ENCODE results near the gene PALD1. TPM values are rescaled to one million over a fixed set of nuclear protein-coding genes. Genes with fewer than 3 reads are reported as not detected.

Gene PALD1
- total RNA-seq, 2 experiments from 2014 or later = 6.6 to 6.8 TPM

DNA sequence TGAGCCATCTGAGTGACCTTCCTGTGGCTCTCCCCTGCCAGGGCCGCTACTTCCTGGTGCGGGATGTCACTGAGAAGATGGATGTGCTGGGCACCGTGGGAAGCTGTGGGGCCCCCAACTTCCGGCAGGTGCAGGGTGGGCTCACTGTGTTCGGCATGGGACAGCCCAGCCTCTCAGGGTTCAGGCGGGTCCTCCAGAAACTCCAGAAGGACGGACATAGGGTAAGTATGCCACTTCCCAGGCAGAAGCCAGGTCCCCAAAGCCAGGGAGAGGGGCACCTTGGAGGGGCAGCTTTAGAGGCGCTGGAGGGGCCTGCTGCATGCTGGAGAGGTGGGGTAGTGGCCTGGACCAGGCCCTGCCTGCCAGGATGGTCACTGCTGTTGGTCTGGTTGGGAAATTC, 51.3 kb downstream of the PALD1 start:
- no peak for TF ChIP-seq CTCF (IDR thresholded peaks at IDR 0.05)
- H3K27ac Mint-ChIP-seq = no peak overlapping the region
- H3K9me3 Mint-ChIP-seq = no peaks in the 10 kb centered on the region
- ChIA-PET POLR2A (interaction anchor here (1.5 kb wide), 1 partner anchor 16 kb away, joined by 3 read pairs; no protein-coding TSS in a partner anchor), CTCF (interaction anchor here (1.3 to 3.2 kb wide), 3 partner anchors 8 to 75 kb away, joined by 3 to 12 read pairs (median 7); no protein-coding TSS in a partner anchor)
- no peaks in the 10 kb centered on the region for H3K36me3 Mint-ChIP-seq (ENCODE audit: low read depth)
- H3K4me3 Mint-ChIP-seq = no peak overlapping the region
- H3K27me3 Mint-ChIP-seq = no peaks in the 10 kb centered on the region
- ATAC-seq (no peak), DNase-seq (no peak)
- intact Hi-C loops (cut with micrococcal nuclease) = no loop called here
- no peaks in the 10 kb centered on the region for H3K4me1 Mint-ChIP-seq (ENCODE audit: low read depth)

GRCh38 chr10:70530315-70530714, 51.7 kb downstream of the PALD1 start:
- Mint-ChIP-seq H3K4me1 (ENCODE audit: low read depth) (no peaks in the 10 kb centered on the region), H3K27ac (no peak overlapping the region), H3K27me3 (no peaks in the 10 kb centered on the region), H3K36me3 (ENCODE audit: low read depth) (no peaks in the 10 kb centered on the region), H3K4me3 (no peak overlapping the region), H3K9me3 (no peaks in the 10 kb centered on the region)
- DNase-seq (no peak), ATAC-seq (no peak)
- no peak for TF ChIP-seq CTCF (IDR thresholded peaks at IDR 0.05)
- CTCF ChIA-PET = interaction anchor here (1.0 to 3.2 kb wide), 4 partner anchors 8 to 228 kb away, joined by 3 to 12 read pairs (median 5); no protein-coding TSS in a partner anchor
- POLR2A ChIA-PET = interaction anchor here (1.5 kb wide), 1 partner anchor 16 kb away, joined by 3 read pairs; no protein-coding TSS in a partner anchor
- intact Hi-C loops (cut with micrococcal nuclease) = no loop called here

- no peak overlapping the region for H3K4me3 Mint-ChIP-seq
- H3K27me3 Mint-ChIP-seq = no peaks in the 10 kb centered on the region
- H3K4me1 Mint-ChIP-seq (ENCODE audit: low read depth) = no peaks in the 10 kb centered on the region
- POLR2A ChIA-PET = interaction anchor here (0.5 kb wide), 1 partner anchor 11 kb away, joined by 3 read pairs; no protein-coding TSS in a partner anchor
- ATAC-seq = no peak
- intact Hi-C loops (cut with micrococcal nuclease) = no loop called here
- CTCF ChIA-PET = no interaction called here
- TF ChIP-seq CTCF (IDR thresholded peaks at IDR 0.05) = no peak
- H3K9me3 Mint-ChIP-seq = no peaks in the 10 kb centered on the region
- no peak for DNase-seq
- H3K27ac Mint-ChIP-seq = no peak overlapping the region
- no peaks in the 10 kb centered on the region for H3K36me3 Mint-ChIP-seq (ENCODE audit: low read depth)
Observed at GRCh38 chr10:70532554-70533188, 54.1 kb downstream of the PALD1 start.

- Mint-ChIP-seq H3K9me3 (no peaks in the 10 kb centered on the region), H3K4me1 (ENCODE audit: low read depth) (no peaks in the 10 kb centered on the region), H3K36me3 (ENCODE audit: low read depth) (no peaks in the 10 kb centered on the region), H3K27me3 (no peaks in the 10 kb centered on the region), H3K27ac (no peak overlapping the region), H3K4me3 (no peak overlapping the region)
- ATAC-seq (no peak), DNase-seq (no peak)
- POLR2A ChIA-PET = interaction anchor here (0.5 kb wide), 1 partner anchor 11 kb away, joined by 3 read pairs; no protein-coding TSS in a partner anchor
- CTCF ChIA-PET = no interaction called here
- intact Hi-C loops (cut with micrococcal nuclease) = no loop called here
- TF ChIP-seq CTCF (IDR thresholded peaks at IDR 0.05) = no peak
Observed at GRCh38 chr10:70533189-70533558, 54.6 kb downstream of the PALD1 start.

DNA sequence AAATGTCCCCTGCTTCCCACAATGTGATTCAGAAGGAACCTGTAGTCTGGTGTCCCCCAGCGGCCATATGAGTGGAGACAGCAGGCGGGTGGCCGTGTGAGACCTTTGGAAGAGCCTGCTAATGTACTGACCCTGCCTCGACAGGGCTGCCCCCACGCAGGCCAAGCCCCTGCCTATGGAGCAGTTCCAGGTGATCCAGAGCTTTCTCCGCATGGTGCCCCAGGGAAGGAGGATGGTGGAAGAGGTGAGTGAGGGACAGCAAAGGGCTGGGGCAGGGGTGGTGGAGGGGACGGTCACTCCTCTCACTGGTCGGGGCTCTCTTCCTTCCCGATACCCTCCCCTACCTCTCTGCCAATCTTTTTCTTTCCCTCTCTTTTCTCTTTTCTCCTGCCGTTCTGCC, 55.7 kb downstream of the PALD1 start:
- TF ChIP-seq CTCF (IDR thresholded peaks at IDR 0.05) = no peak
- H3K9me3 Mint-ChIP-seq = no peaks in the 10 kb centered on the region
- POLR2A ChIA-PET = no interaction called here

More for the DNA sequence above, 55.7 kb downstream of the PALD1 start:
- ATAC-seq = no peak
- no peaks in the 10 kb centered on the region for H3K27me3 Mint-ChIP-seq
- H3K36me3 Mint-ChIP-seq (ENCODE audit: low read depth) = no peaks in the 10 kb centered on the region
- CTCF ChIA-PET = no interaction called here
- no peak for DNase-seq
- intact Hi-C loops (cut with micrococcal nuclease) = no loop called here
- H3K27ac Mint-ChIP-seq = no peak overlapping the region
- H3K4me3 Mint-ChIP-seq = no peak overlapping the region
- H3K4me1 Mint-ChIP-seq (ENCODE audit: low read depth) = no peaks in the 10 kb centered on the region
